GM23338 (cell line): ENCODE data around the gene SPRING1.

Source experiments
- CREB1 ChIP-seq: fragments of 250-450 bp; sonication (Bioruptor Pico); IDR thresholded peaks from 2 replicates; pipeline ENCODE4 v1.5.0; 2020; ENCODE audit warnings: low read depth, mild to moderate bottlenecking, moderate library complexity
- CTCF ChIP-seq, 2 experiments: fragments of 200-600 bp in 1 of 2; sonication (generic) in 1 of 2; conservative IDR thresholded peaks; 2 replicates each; pipeline versions ENCODE4 v1.5.1 to v1.6.1; 2016 to 2017; ENCODE audit warnings: antibody characterized with exemption in 2 of 2, low read depth in 2 of 2, mild to moderate bottlenecking in 2 of 2, moderate library complexity in 1 of 2
- EZH2 ChIP-seq: fragments of 200-600 bp; sonication (generic); IDR thresholded peaks from one replicate; pipeline ENCODE4 v1.8.0; 2017; ENCODE audit warnings: antibody characterized with exemption, mild to moderate bottlenecking, low read depth; ENCODE audit not compliant: unreplicated experiment
- POLR2AphosphoS5 ChIP-seq: IDR thresholded peaks from 2 replicates; pipeline ENCODE4 v1.6.1; 2016; ENCODE audit warnings: antibody characterized with exemption, low read depth
- REST ChIP-seq: IDR thresholded peaks from one replicate; pipeline ENCODE4 v1.6.1; 2018; ENCODE audit warnings: antibody characterized with exemption; ENCODE audit not compliant: unreplicated experiment
- STAT1 ChIP-seq: IDR thresholded peaks from one replicate; pipeline ENCODE4 v1.6.1; 2016; ENCODE audit warnings: antibody characterized with exemption; ENCODE audit not compliant: unreplicated experiment
- ZNF462 ChIP-seq: fragments of 250-450 bp; sonication (Bioruptor Pico); IDR thresholded peaks from 2 replicates; pipeline ENCODE4 v1.5.0; 2020; ENCODE audit warnings: mild to moderate bottlenecking, moderate library complexity

- TF ChIP-seq CTCF (conservative IDR thresholded peaks at IDR 0.05; ENCODE audit: low read depth in 2 of 2) (no peak), REST (no peak), POLR2AphosphoS5 (no peak), CREB1 (no peak), EZH2 (no peak), ZNF462 (CRISPR knock-in tag) (no peak), STAT1 (no peak)
These were observed 36.2 kb upstream of the SPRING1 start for GRCh38 chr12:116774020-116774419.
